Stimulated activated CD4-positive, alpha-beta T cell treated with anti-CD3 and anti-CD28 coated beads, Interleukin-1b, Interleukin-23, amount 100 ng/mL, for 1 hour (primary cell): ENCODE measurements around the gene AKAP13.

ENCODE experiments used
- DNase-seq, 2 donors: peaks; one replicate each; pipeline ENCODE4 v3.0.0-alpha.2; 2020; ENCODE audit warnings: low read depth in 2 of 2

The AKAP13 gene

DNA sequence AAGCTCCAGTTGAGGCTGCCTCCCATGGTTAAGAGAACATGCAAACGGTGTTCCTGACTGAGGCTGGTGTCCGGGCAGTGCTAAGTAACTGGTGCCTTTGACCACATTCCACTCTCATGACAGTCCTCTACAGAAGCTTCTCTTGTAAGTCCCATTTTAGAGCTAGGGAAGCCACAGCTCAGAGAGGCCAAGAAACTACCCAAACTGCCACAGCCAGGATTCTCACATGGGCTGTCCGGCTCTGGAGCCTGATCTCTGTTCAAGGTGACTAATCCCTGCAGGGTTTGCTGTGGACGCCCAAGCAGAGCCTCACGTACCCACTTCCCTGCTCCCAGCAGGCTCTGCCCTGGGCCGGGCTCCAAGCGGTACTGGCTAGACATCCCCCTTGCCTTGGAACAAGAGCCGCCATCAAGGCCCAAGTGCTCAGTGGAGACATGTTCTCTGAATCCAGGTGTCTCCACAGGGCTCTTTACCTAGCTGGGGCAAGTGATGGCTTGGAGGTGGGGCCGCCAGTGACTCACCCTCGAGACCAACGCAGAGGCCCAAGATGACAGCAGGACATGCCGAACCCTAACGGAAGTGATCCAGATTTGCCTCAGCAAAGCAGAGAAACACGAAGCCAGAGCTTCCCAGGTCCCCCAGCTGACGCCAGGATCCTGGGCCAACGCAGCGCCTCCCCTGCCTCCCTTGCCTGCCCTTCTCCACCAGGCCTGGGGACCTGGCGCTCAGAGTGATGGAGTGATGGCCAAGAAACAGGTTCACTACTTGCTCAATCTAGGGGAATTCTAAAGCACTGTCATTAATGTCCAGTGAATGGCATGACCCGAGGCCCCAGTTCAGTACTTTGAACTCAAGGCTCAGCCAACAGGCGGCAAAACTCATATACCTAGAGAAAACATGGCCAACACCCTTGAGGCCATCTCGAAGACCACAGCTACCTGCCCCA lies 390.0 kb downstream of the AKAP13 start:
- no peak for DNase-seq

DNA sequence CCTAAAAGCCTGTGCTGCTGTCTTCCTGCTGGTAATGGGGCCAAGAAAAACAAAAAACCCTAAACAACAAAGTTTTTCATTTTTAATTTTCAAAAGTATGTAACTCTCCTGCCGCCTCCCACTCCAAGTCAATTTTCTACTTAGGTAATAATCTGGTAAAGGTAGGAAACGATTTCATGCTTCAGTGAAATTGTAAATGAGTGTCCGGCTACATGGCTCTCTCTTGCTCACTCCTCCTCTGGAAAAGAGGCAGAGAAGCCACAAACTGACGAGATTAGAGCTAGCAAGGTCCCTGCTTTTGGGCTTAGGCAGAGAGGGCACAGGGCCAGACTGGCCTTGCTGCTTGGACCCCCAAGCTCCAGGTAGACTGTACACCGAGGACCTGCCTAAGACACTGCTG lies 390.9 kb downstream of the AKAP13 start:
- no peak for DNase-seq

DNA sequence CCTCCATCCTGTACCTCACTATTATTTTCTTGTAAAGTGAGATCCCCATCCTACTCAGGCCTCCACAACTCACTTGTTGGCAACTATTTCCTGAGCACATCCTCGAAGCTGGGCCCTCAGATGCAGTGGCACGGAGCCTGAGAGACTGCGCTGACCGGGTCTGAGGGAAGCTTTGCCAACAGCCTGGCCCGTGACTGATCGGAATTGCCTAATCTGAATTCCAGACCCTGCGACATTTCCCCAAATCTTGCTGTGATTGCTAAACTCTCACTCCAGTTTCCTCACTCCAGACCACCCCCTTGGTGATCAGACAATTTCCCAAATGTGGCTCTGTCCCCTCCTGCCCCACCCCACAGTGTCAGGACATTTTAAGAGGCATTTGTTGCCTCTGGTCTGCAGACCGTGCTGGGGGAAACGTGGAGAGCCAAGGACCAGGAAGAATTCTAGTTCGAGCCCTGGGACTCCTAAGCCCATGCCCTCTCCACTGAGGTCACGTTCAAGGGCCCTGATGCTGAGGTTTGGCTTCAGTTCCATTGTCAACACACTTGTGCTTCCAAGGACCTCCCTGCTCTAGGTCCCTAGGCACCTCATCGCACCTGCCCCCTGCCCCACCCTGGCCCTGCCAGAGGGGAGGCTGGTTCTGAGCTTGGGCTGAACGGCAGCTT lies 391.5 kb downstream of the AKAP13 start:
- no peak for DNase-seq

DNA sequence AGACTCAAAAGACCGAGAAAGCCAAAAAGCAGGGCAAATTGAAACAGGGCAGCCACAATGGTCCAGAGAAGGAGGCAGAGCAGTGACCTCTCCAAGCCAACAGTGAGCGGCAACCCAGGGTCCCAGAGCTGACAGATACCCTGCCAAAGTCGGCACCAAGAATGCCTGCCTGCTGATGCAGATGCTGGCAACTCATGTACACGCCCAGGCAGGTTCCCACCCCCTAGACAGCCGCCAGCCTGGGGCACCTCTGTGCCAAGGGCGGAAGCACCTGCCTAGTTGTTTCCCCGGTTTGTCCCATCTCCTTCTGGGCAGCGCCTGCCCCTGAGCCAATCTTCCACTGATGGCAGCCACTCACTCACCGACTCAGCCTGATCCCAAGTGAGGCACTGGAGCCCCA lies 392.3 kb downstream of the AKAP13 start:
- no peak for DNase-seq

DNA sequence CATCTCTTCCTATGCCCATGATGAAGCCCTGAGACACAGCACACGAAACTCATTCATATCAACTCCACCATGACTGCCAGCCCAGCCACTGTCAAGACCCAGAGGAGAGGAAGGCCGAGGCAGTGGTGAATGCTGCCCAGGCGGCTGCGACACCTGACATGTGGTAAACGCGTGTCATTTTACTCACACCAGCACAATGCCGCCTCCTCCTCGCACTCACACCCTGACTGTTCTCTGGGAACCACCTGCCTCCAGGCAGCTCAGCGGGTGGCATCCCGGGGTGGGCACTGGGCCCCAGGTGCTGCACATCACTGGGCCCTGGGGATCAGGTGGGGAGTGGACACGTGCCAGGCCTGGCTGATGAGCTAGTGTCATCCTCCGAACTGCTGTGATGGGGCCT lies 392.8 kb downstream of the AKAP13 start:
- no peak for DNase-seq

DNA sequence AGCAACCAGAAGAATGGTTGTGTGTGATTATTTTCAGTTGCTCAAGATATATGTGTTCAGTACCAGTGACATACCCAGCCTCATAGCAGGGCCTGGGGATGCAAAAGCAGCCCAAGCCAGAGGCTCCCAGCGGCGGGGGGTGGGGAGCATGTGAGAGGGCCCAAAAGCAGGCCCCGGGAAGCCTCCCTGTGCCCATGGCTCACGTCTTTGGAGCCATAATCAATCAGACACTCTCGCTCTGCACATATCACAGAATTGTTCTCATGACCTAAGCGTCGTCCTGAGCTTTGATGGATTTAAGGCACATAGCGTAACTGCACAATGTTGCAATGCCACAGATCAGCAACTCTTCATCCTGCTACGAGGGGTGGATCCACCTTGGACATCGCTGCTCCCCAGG lies 393.6 kb downstream of the AKAP13 start:
- no peak for DNase-seq

DNA sequence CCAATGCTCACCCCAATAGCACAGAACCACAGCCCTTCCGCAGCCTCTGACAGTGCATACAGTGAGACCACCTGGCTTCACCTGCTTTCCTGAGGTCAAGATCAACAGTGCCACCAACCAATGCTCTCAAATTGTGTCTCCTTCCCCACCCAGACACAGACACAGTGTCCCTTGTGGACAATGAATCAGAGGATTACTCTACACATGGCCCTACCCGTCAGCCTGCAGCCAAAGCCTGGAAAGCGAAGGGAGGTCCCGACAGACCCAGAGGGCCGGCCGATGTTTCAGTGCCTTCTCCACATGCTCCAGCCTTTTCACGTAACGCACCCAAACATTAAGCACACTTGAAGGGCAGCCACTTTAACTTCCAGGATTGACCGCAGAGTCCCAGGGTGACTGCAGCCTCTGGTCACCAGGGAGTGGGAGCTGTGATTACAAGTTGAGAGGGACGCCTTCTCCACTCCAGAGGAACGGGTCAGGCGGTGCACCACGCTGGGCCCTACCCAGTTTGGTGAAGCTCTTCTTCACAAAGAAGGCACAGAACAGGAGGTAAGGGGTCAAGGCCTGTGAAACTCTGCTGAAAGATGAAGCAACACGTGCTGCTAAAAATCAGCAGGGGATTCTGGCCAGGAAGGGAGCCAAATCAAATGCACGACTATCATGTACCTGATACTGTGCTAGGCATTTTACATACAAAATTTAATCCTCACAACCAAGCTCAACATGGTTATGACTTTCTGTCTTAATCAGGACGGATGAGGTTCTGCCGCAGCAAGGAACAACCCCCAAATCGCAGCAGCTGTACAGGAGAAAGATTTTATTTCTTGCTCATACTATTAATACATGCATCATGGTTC lies 397.1 kb downstream of the AKAP13 start:
- no peak for DNase-seq

DNA sequence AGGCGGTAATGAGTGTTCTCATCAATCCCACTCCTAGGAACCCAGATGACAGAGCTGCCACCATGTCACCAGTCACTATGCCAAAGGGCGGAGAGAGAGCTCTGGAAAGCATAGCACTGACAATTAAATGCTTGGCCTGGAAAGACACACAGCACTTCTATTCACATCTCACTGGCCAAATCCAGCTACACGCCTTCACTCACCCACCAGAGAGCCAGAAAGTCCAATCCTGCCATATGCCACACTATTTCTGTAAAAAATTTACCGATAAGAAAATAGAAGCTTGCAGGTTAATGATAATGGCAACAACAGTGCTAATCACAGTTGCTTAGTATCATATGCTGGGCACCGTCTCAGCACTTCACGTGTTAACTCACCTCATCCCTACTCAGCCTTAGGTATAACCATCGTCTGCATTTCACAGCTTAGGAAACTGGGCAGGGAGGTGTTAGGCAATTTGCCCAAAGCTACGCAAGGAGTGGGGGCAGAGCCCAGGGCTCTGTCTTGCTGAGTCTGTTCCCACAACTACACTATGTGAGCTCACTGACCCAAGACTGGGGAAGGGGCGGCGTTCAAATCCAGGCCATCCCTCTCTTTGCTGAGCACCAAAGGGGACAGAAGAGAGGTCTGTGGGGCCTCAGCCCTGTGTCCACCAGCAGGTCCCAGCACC lies 397.8 kb downstream of the AKAP13 start:
- DNase-seq: no peak

DNA sequence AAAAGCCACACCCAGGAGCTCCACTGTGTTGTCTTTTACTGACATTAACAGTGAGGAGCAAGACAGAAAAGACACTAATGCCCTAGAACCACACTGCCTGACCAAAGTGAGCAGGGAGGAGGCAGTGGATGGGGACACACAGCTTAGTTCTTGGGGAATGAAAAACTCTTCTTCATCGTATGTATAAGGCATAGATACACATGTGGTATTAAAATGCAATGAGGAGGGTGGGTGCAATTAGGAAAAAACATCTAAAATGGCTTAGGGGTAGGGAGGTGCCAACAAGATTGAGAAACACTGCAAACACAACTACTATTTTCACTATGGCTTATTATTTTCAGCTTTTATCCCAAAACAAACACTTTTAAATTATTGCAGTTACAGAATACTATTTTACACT lies 398.8 kb downstream of the AKAP13 start:
- DNase-seq: no peak

DNA sequence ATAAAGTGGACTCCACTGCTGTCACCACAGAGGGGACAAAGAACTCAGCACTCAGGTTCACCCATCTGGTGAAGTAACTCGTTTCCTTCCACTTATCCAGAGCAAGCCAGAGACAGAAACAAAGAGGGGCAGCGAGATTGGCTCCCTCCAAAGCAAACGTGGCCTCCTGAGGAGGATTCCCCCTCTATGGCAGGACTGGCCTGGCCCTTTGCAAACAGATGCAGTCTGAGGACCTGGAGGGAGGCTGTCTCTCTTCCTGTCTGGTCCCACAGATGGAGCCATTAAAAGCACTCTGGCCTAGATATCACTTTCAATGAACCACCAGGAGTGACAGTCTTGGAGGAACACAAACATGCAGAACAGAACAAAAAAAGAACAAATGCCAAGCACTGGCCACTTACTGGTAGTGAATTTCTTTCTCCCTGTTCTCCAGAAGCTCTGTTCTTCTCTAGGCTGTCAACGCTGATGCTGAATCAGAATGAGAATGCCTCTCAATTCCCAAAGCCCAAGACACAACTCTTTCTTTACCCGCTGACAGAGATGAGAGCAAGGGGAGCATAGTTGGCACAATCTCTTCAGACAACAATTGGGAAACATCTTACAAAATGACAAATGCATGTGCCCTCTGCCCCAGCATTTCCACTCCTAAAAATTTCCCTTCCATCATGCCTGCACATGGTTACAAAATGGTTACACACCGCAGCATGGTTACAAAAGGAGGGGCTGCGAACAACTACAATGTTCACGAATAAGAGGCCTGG lies 400.0 kb downstream of the AKAP13 start:
- DNase-seq: no peak

DNA sequence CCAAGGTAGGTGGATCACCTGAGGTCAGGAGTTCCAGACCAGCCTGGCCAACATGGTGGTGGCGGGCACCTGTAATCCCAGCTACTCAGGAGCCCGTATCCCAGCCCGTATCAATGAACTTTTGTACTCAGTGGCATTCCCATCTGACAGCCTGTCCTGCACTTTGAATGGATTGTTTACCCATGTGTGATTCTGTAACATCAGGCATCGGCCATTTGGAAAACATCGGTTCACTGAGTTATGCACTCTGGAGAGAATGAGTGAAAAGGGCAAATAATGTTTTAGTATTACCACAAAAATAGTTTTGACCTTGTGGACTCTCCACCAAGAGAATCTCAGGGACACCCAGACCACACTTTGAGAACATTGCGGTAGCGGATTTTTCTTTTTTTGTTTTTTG lies 400.7 kb downstream of the AKAP13 start:
- DNase-seq: no peak

DNA sequence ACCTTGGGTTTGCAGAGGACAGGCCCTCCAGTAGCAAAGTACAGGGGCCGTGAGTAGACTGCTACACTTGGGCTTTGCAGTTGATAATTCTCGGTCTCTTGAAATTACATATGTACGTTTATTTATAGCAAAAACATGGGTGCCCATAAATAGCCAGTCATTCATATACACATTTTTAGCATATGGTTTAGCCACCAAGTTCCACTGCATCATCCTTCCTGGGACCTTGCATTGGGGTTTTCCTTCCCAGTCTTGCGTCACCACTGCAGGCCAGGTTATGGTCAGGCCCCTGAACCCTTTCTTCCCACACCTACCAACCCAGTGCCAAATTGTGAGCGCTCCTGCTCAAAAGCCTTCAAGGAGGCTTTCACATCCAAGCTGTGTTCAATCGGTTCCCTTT lies 401.7 kb downstream of the AKAP13 start:
- DNase-seq: no peak

DNA sequence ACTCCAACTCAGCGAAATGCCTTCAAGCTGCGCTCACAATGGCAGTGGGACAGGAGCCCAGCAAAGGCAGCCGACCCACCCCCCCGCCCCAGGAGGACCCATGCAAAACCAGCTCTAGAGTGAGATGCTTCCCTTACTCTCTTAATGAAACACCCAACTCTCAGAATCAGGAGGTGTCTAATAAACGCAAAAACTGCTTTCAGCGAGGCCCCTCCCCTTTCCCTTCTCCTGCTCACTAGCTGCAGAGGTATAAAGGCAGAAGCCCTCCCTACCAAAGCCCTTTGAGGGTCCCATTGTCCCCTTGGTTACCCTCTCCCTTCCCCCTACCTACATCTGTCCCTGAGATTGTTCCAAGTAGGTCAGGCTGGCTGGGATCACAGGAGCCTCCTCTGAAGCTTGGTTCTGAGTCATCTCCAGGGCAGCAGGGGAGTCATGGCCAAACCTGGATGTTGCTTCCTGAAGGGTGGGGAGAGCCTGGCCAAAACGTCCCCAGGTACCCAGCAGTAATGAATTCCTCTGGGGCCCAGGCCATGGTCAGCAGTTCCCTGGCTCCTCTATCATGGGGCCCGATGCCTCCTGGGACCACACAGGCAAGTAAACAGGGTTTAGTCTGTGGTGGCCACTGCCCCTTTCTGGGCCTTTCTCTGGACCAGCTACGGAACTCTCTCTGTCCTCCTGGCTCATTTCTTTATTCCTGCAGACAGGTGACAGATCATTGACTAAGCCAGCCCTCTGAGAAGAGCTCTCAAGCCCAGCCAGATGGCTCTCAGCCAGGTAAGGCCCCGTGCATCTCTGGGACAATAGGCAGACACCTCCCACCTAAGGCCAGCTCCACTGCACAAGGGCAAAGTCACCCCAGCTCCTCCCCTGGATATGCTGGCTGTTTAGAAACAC lies 405.7 kb downstream of the AKAP13 start:
- no peak for DNase-seq

DNA sequence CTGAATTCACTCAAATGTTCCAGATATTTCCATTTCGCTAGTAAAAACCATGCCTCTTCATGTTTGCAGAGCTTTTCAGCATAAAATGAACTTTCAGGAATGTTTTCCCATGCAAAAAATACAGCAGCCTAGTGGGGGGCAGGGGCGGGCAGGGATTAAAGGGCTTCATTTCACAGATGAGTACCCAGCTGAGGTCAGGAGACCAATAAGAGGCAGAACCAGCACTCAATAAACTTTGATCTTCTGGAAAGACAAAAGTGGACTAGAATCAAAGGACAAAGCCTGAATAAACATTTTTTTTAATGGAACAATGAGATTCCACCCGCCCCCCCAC lies 406.3 kb downstream of the AKAP13 start:
- DNase-seq: no peak

DNA sequence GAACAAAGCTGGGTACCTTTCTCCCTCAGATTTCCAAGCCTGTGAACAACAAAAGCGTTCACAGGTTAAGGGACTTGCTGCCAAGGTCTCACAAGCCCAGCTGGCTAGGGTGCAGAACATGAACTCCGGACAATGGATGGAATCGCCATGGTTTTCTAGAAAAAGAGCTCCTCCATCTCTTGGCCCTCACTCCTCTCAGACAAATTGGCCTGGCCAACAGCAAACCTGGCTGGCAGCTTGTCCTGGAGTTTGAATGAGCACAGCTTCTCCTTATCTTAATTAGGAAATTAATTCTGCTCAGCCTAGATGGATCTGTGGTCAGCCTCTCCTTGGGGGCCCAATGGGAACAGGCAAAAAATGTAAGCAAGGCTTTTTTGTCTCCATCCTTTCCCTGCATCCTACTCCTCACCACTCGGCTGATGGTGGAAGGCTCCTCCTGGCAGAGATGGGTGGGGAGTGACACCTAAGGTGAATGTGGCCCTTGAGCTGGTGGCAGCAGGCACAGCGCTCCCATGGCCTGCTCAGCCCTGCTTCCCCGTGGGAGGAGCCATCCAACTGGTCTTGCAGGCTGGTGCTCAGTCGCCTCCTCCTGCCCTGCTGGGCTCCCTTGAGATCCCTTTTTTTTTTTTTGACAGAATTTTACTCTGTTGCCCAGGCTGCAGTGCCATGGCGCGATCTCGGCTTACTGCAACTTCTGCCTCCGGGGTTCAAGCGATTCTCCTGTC lies 408.5 kb downstream of the AKAP13 start:
- DNase-seq: no peak

DNA sequence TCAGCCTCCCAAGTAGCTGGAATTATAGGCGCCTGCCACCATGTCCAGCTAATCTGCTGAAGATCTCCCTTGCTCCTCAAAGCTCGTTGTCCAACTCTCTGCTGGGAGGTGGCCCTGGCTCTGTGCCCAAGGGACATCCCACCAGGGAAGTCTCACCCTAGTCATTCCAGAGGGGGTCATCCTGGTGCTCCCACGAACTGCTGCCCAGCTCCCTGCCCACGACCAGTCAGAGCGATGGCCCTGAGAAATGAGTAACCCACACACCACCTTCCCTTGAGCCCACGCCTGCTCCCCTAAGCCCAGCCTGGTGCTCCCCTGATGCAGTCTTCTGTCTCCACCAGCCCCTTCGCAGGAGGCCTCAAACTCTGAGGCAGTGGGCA lies 409.1 kb downstream of the AKAP13 start:
- DNase-seq: no peak

DNA sequence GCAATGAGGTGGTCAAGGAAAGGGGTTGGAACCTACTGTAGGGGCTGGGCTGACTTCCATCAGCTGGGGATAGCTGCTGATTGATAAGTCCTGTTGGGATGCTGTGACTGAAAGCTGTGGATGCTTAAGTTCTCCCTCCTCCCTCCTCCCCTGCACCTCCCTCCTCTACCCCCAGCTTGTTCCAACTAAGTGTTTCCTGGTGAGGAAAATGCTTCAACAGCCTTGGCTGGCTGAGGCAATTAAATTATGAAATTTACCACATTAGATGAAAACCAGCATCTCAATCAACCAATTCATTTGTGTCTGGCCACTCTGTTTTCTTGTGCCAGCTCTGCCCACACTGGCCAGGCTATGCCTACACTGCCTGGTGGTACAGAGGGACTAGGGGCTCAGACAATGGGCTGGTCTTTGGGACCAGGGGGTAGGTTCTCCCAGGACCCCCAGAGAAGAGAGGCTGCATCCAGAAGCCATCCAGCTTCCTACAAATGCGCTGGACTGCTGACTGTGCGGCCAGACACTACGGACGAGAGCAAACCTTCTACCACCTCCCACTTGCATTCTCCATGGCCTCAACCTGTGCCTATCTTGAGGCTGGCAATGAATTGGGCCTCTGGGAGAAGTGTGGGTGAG lies 411.8 kb downstream of the AKAP13 start:
- DNase-seq: no peak

DNA sequence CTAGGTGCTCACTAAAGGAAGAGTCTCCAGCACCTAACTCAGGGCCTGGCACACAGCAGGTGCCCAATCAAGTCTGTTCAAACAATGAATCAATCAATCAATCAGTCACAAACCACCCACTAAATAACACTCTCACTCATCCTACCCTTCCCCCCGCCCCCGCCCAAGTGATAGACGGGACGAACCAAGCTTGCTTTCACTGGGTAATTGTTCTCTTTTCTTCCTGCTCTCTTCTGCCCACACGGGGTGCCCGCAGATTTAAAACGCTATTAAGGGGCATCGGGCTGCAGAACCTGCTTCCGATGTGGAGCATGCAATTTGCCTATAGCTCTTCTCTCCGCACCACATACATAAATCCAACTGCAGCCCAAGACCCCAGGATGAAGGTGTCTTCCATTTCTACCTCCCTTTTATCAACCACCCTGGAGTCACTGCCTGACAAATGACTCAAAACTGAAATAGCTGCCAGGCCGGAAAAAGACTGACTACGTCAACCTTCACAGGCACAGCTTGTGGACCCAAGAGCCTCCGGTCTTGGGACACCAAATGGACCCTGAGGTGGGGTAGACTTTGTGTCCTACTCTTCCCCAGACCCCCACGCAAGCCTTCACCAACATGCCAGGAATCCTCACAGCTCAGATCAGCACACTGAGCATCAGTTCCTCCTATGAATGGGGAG lies 412.6 kb downstream of the AKAP13 start:
- no peak for DNase-seq
